Progenitor cell of endocrine pancreas (in vitro differentiated cells): ENCODE results near the gene STK11IP. TPM values are rescaled to one million over a fixed set of nuclear protein-coding genes. Genes with fewer than 3 reads are reported as not detected.
A peak's percentile ranks its signal among the peaks of the same experiment; 100 is the strongest.

ENCODE experiments used
- DNase-seq: peaks from one replicate; pipeline ENCODE4 v3.0.0; 2021; ENCODE audit warnings: low spot score; ENCODE audit not compliant: unreplicated experiment
- H3K27ac Mint-ChIP-seq: 2 replicates; pipeline ENCODE4 v1.8.0; 2021; ENCODE audit warnings: mild to moderate bottlenecking, moderate library complexity, mixed read lengths
- H3K27me3 Mint-ChIP-seq: 2 replicates; pipeline ENCODE4 v1.8.0; 2021; ENCODE audit warnings: mixed read lengths
- H3K36me3 Mint-ChIP-seq: 2 replicates; pipeline ENCODE4 v1.8.0; 2022; ENCODE audit warnings: mixed read lengths; ENCODE audit not compliant: insufficient read depth
- H3K4me1 Mint-ChIP-seq: 2 replicates; pipeline ENCODE4 v1.8.0; 2021; ENCODE audit warnings: low read depth, mixed read lengths
- H3K4me3 Mint-ChIP-seq: 2 replicates; pipeline ENCODE4 v1.8.0; 2021; ENCODE audit warnings: low read depth, mild to moderate bottlenecking, moderate library complexity, mixed read lengths
- H3K9me3 Mint-ChIP-seq: 2 replicates; pipeline ENCODE4 v1.8.0; 2021; ENCODE audit warnings: low read depth, mixed read lengths
- CTCF ChIP-seq: fragments of 200-600 bp; sonication (generic); IDR thresholded peaks from one replicate; pipeline ENCODE4 v1.5.0; 2021; ENCODE audit warnings: antibody characterized with exemption, mild to moderate bottlenecking; ENCODE audit not compliant: unreplicated experiment
- total RNA-seq: library from RNA; stranded (reverse); gene quantifications from 2 replicates; pipeline ENCODE4 v1.2.1, GENCODE V29; 2021

The STK11IP gene
- total RNA-seq, 1 donor from 2014 or later: 39.7 TPM

- TF ChIP-seq CTCF: no peak
- Mint-ChIP-seq H3K27me3 (no peaks in the 10 kb centered on the region), H3K4me3 (no peak overlapping the region), H3K9me3 (no peaks in the 10 kb centered on the region), H3K36me3 (peaks cover 2% of the 10 kb centered on the region), H3K27ac (no peak overlapping the region), H3K4me1 (no peaks in the 10 kb centered on the region)
- no peak for DNase-seq
Observed at GRCh38 chr2:219636941-219637841, 39.5 kb downstream of the STK11IP start.

GRCh38 chr2:219637842-219638185 is 40.2 kb downstream of the STK11IP start:
- no peak for DNase-seq
- Mint-ChIP-seq H3K4me3 (no peak overlapping the region), H3K9me3 (no peaks in the 10 kb centered on the region), H3K36me3 (peaks cover 2% of the 10 kb centered on the region), H3K4me1 (peaks cover 2% of the 10 kb centered on the region), H3K27me3 (peaks cover 3% of the 10 kb centered on the region), H3K27ac (no peak overlapping the region)
- no peak for TF ChIP-seq CTCF

- no peak for DNase-seq
- no peaks in the 10 kb centered on the region for H3K9me3 Mint-ChIP-seq
- peaks cover 2% of the 10 kb centered on the region for H3K36me3 Mint-ChIP-seq
- no peak overlapping the region for H3K27ac Mint-ChIP-seq
- H3K27me3 Mint-ChIP-seq: peaks cover 9% of the 10 kb centered on the region
- H3K4me3 Mint-ChIP-seq: no peak overlapping the region
- no peak for TF ChIP-seq CTCF
- H3K4me1 Mint-ChIP-seq: peaks cover 2% of the 10 kb centered on the region
Observed at GRCh38 chr2:219638217-219638947, 40.7 kb downstream of the STK11IP start.

GRCh38 chr2:219638948-219639755 is 41.5 kb downstream of the STK11IP start:
- TF ChIP-seq CTCF: no peak
- H3K27ac Mint-ChIP-seq: no peak overlapping the region
- peaks cover 2% of the 10 kb centered on the region for H3K4me1 Mint-ChIP-seq
- H3K27me3 Mint-ChIP-seq: peaks cover 16% of the 10 kb centered on the region
- H3K4me3 Mint-ChIP-seq: no peak overlapping the region
- DNase-seq: no peak
- H3K36me3 Mint-ChIP-seq: no peaks in the 10 kb centered on the region
- H3K9me3 Mint-ChIP-seq: no peaks in the 10 kb centered on the region

- H3K4me1 Mint-ChIP-seq: peaks cover 7% of the 10 kb centered on the region
- H3K27ac Mint-ChIP-seq: peak overlapping the region; percentile 81
- H3K4me3 Mint-ChIP-seq: no peak overlapping the region
- no peak for DNase-seq
- H3K36me3 Mint-ChIP-seq: no peaks in the 10 kb centered on the region
- H3K9me3 Mint-ChIP-seq: no peaks in the 10 kb centered on the region
- H3K27me3 Mint-ChIP-seq: peaks cover 19% of the 10 kb centered on the region
- no peak for TF ChIP-seq CTCF
Observed at GRCh38 chr2:219641390-219642068, 43.9 kb downstream of the STK11IP start.
